ENCODE results near the gene NPAS3. TPM values are rescaled to one million over a fixed set of nuclear protein-coding genes. Genes with fewer than 3 reads are reported as not detected.

NPAS3 gene
- polyA plus RNA-seq, 4 donors, result 8.5 to 11.0 (median 10.7) TPM

- no peak for DNase-seq (ENCODE audit: low read depth in 4 of 4, low spot score in 3 of 4)
Observed at GRCh38 chr14:33835261-33835655, 896.6 kb downstream of the NPAS3 start.

- no peak for DNase-seq (ENCODE audit: low read depth in 4 of 4, low spot score in 3 of 4)
Observed at GRCh38 chr14:33835677-33836076, 897.0 kb downstream of the NPAS3 start.

- DNase-seq (ENCODE audit: low read depth in 4 of 4, low spot score in 3 of 4), result no peak
Observed at GRCh38 chr14:33836203-33836899, 897.7 kb downstream of the NPAS3 start.

GRCh38 chr14:33836900-33837577, 898.4 kb downstream of the NPAS3 start:
- DNase-seq (ENCODE audit: low read depth in 4 of 4, low spot score in 3 of 4), result no peak

GRCh38 chr14:33837943-33838683, 899.4 kb downstream of the NPAS3 start:
- no peak for DNase-seq (ENCODE audit: low read depth in 4 of 4, low spot score in 3 of 4)

GRCh38 chr14:33839193-33840076, 900.8 kb downstream of the NPAS3 start:
- peak; percentile 18 to 35 (median 26) for DNase-seq (ENCODE audit: low read depth in 4 of 4, low spot score in 3 of 4)

- DNase-seq (ENCODE audit: low read depth in 4 of 4, low spot score in 3 of 4), result no peak
Observed at GRCh38 chr14:33840797-33841196, 902.1 kb downstream of the NPAS3 start.

- DNase-seq (ENCODE audit: low read depth in 4 of 4, low spot score in 3 of 4), result no peak
Observed at GRCh38 chr14:33842299-33842698, 903.6 kb downstream of the NPAS3 start.

GRCh38 chr14:33844118-33844517, 905.4 kb downstream of the NPAS3 start:
- DNase-seq (ENCODE audit: low read depth in 4 of 4, low spot score in 3 of 4), result no peak

GRCh38 chr14:33846100-33846824, 907.6 kb downstream of the NPAS3 start:
- DNase-seq (ENCODE audit: low read depth in 4 of 4, low spot score in 3 of 4), result no peak

GRCh38 chr14:33847066-33847465, 908.4 kb downstream of the NPAS3 start:
- no peak for DNase-seq (ENCODE audit: low read depth in 4 of 4, low spot score in 3 of 4)

- no peak for DNase-seq (ENCODE audit: low read depth in 4 of 4, low spot score in 3 of 4)
Observed at GRCh38 chr14:33848009-33848408, 909.3 kb downstream of the NPAS3 start.

- DNase-seq (ENCODE audit: low read depth in 4 of 4, low spot score in 3 of 4), result peak; percentile 41 to 63 (median 60)
Observed at GRCh38 chr14:33848706-33849454, 910.2 kb downstream of the NPAS3 start.

GRCh38 chr14:33849455-33849801, 910.7 kb downstream of the NPAS3 start:
- no peak for DNase-seq (ENCODE audit: low read depth in 4 of 4, low spot score in 3 of 4)

- DNase-seq (ENCODE audit: low read depth in 4 of 4, low spot score in 3 of 4), result no peak
Observed at GRCh38 chr14:33850826-33851225, 912.1 kb downstream of the NPAS3 start.

- DNase-seq (ENCODE audit: low read depth in 4 of 4, low spot score in 3 of 4), result no peak
Observed at GRCh38 chr14:33851366-33851765, 912.7 kb downstream of the NPAS3 start.

- no peak for DNase-seq (ENCODE audit: low read depth in 4 of 4, low spot score in 3 of 4)
Observed at GRCh38 chr14:33851931-33852330, 913.3 kb downstream of the NPAS3 start.
